HepG2 (cell line): ENCODE data around the gene TRIM54. TPM values are rescaled to one million over a fixed set of nuclear protein-coding genes. Genes with fewer than 3 reads are reported as not detected.

ENCODE experiments used
- BORCS8-MEF2B ChIP-seq: sonication (generic); formaldehyde crosslinking; IDR thresholded peaks from 2 replicates; pipeline ENCODE4 v1.8.0; 2022; ENCODE audit warnings: mild to moderate bottlenecking, missing genetic modification reagents
- ELF3 ChIP-seq: IDR thresholded peaks from 2 replicates; pipeline ENCODE4 v1.6.1; 2016; ENCODE audit warnings: missing genetic modification reagents, missing compliant biosample characterization
- FOXC1 ChIP-seq: sonication (generic); formaldehyde crosslinking; IDR thresholded peaks from 2 replicates; pipeline ENCODE4 v1.8.0; 2022; ENCODE audit warnings: mild to moderate bottlenecking, missing genetic modification reagents, borderline replicate concordance
- HOXA5 ChIP-seq: sonication (generic); formaldehyde crosslinking; IDR thresholded peaks from 2 replicates; pipeline ENCODE4 v1.4.0; 2020; ENCODE audit warnings: missing genetic modification reagents
- KDM5A ChIP-seq: fragments of 200-600 bp; sonication (generic); IDR thresholded peaks from 2 replicates; pipeline ENCODE4 v1.7.0; 2018; ENCODE audit warnings: antibody characterized with exemption, mild to moderate bottlenecking, low read length, borderline replicate concordance
- MBD4 ChIP-seq: IDR thresholded peaks from 2 replicates; pipeline ENCODE4 v1.6.1; 2012; ENCODE audit warnings: low read length, inconsistent platforms, borderline replicate concordance
- MEIS1 ChIP-seq: sonication (generic); formaldehyde crosslinking; IDR thresholded peaks from 2 replicates; pipeline ENCODE4 v1.9.0; 2021; ENCODE audit warnings: mild to moderate bottlenecking, missing genetic modification reagents, moderate library complexity, borderline replicate concordance
- MLXIP ChIP-seq: sonication (generic); formaldehyde crosslinking; IDR thresholded peaks from 2 replicates; pipeline ENCODE4 v1.9.0; 2021; ENCODE audit warnings: missing genetic modification reagents, borderline replicate concordance
- RARA ChIP-seq: IDR thresholded peaks from 2 replicates; pipeline ENCODE4 v1.6.1; 2016; ENCODE audit warnings: missing genetic modification reagents, missing compliant biosample characterization
- RFXANK ChIP-seq: IDR thresholded peaks from 2 replicates; pipeline ENCODE4 v1.6.1; 2016
- SRSF1 ChIP-seq: fragments of 200-400 bp; formaldehyde crosslinking; optimal IDR thresholded peaks from 2 replicates; pipeline ENCODE3; 2017; ENCODE audit warnings: mild to moderate bottlenecking, low read depth, low read length, moderate library complexity
- USF2 ChIP-seq, 2 experiments: sonication (generic) in 1 of 2; formaldehyde crosslinking in 1 of 2; IDR thresholded peaks; 2 replicates each; pipeline versions ENCODE4 v1.5.1 to v1.6.1; 2011 to 2020; ENCODE audit warnings: borderline replicate concordance in 1 of 2, low read depth in 1 of 2, low read length in 1 of 2, mild to moderate bottlenecking in 1 of 2, missing genetic modification reagents in 1 of 2, moderate library complexity in 1 of 2
- ZFP36 ChIP-seq: fragments of 150-350 bp; IDR thresholded peaks from 2 replicates; pipeline ENCODE4 v1.6.1; 2018; ENCODE audit warnings: borderline replicate concordance, low read length, low read depth; ENCODE audit not compliant: partially characterized antibody
- ZNF224 ChIP-seq: sonication (generic); formaldehyde crosslinking; IDR thresholded peaks from 2 replicates; pipeline ENCODE4 v1.5.0; 2020; ENCODE audit warnings: mild to moderate bottlenecking, missing genetic modification reagents
- ZNF264 ChIP-seq: sonication (generic); formaldehyde crosslinking; IDR thresholded peaks from 2 replicates; pipeline ENCODE4 v1.4.0; 2020; ENCODE audit warnings: missing genetic modification reagents
- ZNF331 ChIP-seq: sonication (generic); formaldehyde crosslinking; IDR thresholded peaks from 2 replicates; pipeline ENCODE4 v1.4.0; 2020; ENCODE audit warnings: missing genetic modification reagents
- ZNF746 ChIP-seq: sonication (generic); formaldehyde crosslinking; IDR thresholded peaks from 2 replicates; pipeline ENCODE4 v1.8.0; 2022; ENCODE audit warnings: mild to moderate bottlenecking, missing genetic modification reagents
- ZNF788 ChIP-seq: sonication (generic); formaldehyde crosslinking; IDR thresholded peaks from 2 replicates; pipeline ENCODE4 v1.5.0; 2020; ENCODE audit warnings: mild to moderate bottlenecking, missing genetic modification reagents, borderline replicate concordance
- ZNF839 ChIP-seq: sonication (generic); formaldehyde crosslinking; IDR thresholded peaks from 2 replicates; pipeline ENCODE4 v1.4.0; 2020; ENCODE audit warnings: missing genetic modification reagents, mild to moderate bottlenecking, borderline replicate concordance
- polyA plus RNA-seq, 8 experiments: library from polyadenylated mRNA; depleted of rRNA in 3 of 8; stranded (reverse) in 7 of 8; unstranded in 1 of 8; fragments of >200 nt; fragmentation: Illumina TruSeq in 4 of 8; extraction: Trizol in 4 of 8; gene quantifications; 2 replicates each; pipeline versions ENCODE4 v1.2.1 to v1.2.3, GENCODE V29; 2011 to 2016; ENCODE audit warnings: low read depth in 4 of 8, missing spikeins in 1 of 8, mixed read lengths in 1 of 8; ENCODE audit not compliant: insufficient read depth in 1 of 8
- total RNA-seq, 5 experiments: library from RNA; depleted of rRNA; stranded (reverse); fragments of >200 nt; fragmentation: Illumina TruSeq; extraction: Trizol; gene quantifications; 2 replicates each; pipeline ENCODE4 v1.2.3, GENCODE V29; 2016; ENCODE audit warnings: low read depth in 1 of 5
- TF ChIP-seq, protein P1 (sequence below): sonication (generic); formaldehyde crosslinking; IDR thresholded peaks from 2 replicates; pipeline ENCODE4 v1.9.0; 2021; ENCODE audit warnings: missing genetic modification reagents, mild to moderate bottlenecking, borderline replicate concordance
- TF ChIP-seq, protein P2 (sequence below): IDR thresholded peaks from 2 replicates; pipeline ENCODE4 v1.6.1; 2016; ENCODE audit warnings: missing genetic modification reagents, missing compliant biosample characterization

TRIM54 gene
- total and polyA plus RNA-seq, 2 of the 13 experiments (the other 11 are each of a cell fraction or from before 2014, with no cell fraction given): 0.07 to 0.13 TPM

DNA sequence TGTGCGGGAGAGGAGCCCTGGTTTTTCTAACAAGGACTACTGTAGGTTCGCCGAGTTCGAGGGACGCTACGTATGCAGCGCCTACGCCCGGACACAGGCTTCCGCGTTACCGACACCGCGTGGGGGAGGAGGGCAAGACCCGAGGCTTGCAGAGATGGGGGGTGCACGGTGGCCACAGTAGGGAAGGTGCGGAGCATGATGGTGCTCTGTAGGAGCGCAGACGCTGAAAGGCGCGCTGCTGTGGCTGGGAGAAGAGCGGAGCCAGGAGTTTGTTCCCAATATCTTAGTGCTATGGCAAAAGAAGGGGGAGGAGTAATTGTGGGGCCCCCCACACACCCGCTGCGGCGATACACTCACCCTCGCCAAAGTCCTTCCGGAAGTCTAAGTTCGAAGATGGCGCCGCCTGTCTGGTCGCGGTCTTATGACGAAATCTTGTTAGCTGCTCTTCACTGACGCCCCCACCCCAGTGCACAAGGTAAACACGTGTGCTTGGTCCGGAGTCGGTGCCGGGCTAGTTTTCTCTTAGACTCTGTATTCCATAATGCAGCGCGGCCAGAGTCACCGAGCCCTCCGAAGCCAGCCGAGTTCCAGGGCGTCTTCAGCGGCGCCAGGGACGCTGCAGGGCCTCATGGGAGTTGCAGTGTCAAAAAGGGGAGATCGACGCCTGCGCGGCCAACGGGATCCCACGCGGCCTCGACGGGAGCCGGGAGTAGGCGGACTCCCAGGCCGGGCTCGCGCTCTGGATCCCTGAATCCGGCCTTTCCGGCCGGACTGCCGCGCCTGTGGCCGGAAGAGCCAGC, 74.4 kb downstream of the TRIM54 start, which contains the start of gene GTF3C2 (continued):
- TF ChIP-seq, protein P1, sequence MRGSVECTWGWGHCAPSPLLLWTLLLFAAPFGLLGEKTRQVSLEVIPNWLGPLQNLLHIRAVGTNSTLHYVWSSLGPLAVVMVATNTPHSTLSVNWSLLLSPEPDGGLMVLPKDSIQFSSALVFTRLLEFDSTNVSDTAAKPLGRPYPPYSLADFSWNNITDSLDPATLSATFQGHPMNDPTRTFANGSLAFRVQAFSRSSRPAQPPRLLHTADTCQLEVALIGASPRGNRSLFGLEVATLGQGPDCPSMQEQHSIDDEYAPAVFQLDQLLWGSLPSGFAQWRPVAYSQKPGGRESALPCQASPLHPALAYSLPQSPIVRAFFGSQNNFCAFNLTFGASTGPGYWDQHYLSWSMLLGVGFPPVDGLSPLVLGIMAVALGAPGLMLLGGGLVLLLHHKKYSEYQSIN (CRISPR knock-in tag): no peak
- TF ChIP-seq ZNF224 (CRISPR knock-in tag) (no peak; the same call in 1 of the 2 replicates), ZNF746 (CRISPR knock-in tag) (peak; percentile 55; the same call in 1 of the 2 replicates), ZNF839 (CRISPR knock-in tag) (0 out of 2 replicates have a peak, but pooled peaks have one; percentile 83), ZNF264 (CRISPR knock-in tag) (peak; percentile 78; the same call in 1 of the 2 replicates), ZNF331 (CRISPR knock-in tag) (peak; percentile 61), MLXIP (CRISPR knock-in tag) (peak; percentile 71; the same call in 1 of the 2 replicates), SRSF1 (peak; percentile 85), ZNF788 (peak; percentile 82), HOXA5 (CRISPR knock-in tag) (peak; percentile 75; the same call in 1 of the 2 replicates), RARA (CRISPR knock-in tag) (peak; percentile 29; the same call in 1 of the 2 replicates), USF2 (IDR thresholded peaks at IDR 0.05; ENCODE audit: low read depth, low read length) (no peak), USF2 (CRISPR knock-in tag; IDR thresholded peaks at IDR 0.05; ENCODE audit: borderline replicate concordance) (peak; percentile 66; the same call in 1 of the 2 replicates), MEIS1 (no peak; the same call in 1 of the 2 replicates), FOXC1 (peak; percentile 89), KDM5A (peak; percentile 97), ELF3 (CRISPR knock-in tag) (peak; percentile 51), ZFP36 (no peak), BORCS8-MEF2B (CRISPR knock-in tag) (peak; percentile 62), RFXANK (CRISPR knock-in tag) (peak; percentile 93; the same call in 1 of the 2 replicates), MBD4 (no peak)
- TF ChIP-seq, protein P2, sequence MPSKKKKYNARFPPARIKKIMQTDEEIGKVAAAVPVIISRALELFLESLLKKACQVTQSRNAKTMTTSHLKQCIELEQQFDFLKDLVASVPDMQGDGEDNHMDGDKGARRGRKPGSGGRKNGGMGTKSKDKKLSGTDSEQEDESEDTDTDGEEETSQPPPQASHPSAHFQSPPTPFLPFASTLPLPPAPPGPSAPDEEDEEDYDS (CRISPR knock-in tag): peak; percentile 79
